GM18519 (cell line): Measurements from ENCODE around the gene CROCC.
"Not testable (repeated sequence)": the region's sequence is repeated elsewhere in the genome, so short reads cannot be mapped to it uniquely, and the experiment has no call there.

Experiments
- ATAC-seq: cut with Tn5 transposase; IDR thresholded peaks from one replicate; pipeline ENCODE4 v1.9.1; 2021; ENCODE audit warnings: mild to moderate bottlenecking, moderate library complexity; ENCODE audit not compliant: unreplicated experiment, low FRiP score

CROCC gene

GRCh38 chr1:16931206-16931934 is 9.6 kb downstream of the CROCC start:
- not testable (repeated sequence) for ATAC-seq

DNA sequence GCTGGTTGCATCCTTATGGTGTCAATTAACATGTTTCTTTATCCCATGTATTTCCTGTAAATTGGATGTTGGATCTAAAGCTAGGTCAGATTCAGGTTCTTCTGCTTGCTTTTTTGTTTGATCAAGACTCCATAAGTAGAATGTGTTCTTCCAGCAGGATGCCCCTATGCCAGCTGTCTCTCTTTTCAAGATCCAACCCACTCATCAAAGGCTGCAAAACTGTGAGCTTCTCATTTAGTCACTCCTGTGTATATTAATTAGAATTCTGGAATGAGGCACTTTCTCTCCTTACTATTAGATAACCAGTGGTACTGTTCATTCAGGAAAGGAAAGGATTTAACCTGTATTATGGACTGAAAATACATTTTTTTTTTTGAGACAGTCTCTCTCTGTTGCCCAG is 12.2 kb downstream of the CROCC start:
- ATAC-seq = not testable (repeated sequence)

GRCh38 chr1:16936580-16936979 is 14.8 kb downstream of the CROCC start:
- not testable (repeated sequence) for ATAC-seq

GRCh38 chr1:16938351-16939321 is 16.9 kb downstream of the CROCC start:
- no peak for ATAC-seq

DNA sequence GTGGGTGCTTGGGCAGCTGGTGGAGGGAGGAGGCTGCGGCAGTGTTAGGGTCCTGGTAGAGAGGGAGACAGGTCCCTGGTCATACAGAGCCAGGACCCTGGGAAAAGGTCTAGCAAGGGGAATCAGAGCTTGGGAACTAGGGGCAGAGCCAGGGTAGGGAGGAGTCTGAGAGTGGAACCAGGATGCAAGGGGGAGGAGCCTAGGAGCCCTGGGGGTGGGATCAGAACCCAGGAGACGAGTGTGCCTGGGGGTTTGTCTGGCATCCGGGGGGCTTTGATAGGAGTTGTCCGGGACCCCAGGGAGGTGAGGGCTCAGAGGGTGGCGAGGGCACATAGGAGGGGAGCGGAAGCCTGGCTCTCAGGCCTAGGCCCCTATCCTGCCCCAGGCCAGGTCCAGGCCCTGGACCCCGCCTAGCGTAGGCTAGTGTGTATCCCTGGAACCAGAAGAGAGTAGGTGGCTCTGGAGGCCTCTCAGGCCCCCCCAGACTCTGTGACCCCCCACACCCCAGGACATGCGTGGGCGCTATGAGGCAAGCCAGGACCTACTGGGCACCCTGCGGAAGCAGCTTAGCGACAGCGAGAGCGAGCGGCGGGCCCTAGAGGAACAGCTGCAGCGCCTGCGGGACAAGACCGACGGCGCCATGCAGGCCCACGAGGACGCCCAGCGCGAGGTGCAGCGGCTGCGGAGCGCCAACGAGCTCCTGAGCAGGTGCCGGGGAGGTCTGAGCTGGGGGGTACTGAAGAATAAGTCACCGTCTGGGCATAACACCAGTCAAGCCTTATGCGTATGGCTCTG is 17.9 kb downstream of the CROCC start:
- not testable (repeated sequence) for ATAC-seq

- ATAC-seq = no peak
These were observed 22.3 kb downstream of the CROCC start for GRCh38 chr1:16944038-16944437.

DNA sequence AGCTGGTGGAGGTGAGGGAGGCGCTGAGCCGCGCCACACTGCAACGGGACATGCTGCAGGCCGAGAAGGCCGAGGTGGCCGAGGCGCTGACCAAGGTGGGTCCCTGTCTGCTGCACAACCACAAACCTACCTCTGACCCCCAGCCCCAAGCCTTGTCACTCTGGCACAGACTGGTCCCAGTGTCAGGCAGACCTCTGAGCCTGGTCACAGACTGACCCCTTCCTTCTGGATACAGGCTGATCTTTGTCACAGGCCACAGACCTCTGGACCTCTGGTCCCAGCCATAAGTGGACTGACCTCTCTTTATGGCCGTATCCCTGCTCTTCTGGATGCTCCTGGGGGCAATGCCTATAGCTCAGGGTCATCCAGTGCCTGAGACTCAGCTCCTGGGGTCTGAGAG is 23.8 kb downstream of the CROCC start:
- not testable (repeated sequence) for ATAC-seq

GRCh38 chr1:16946185-16946584 is 24.5 kb downstream of the CROCC start:
- ATAC-seq = not testable (repeated sequence)

DNA sequence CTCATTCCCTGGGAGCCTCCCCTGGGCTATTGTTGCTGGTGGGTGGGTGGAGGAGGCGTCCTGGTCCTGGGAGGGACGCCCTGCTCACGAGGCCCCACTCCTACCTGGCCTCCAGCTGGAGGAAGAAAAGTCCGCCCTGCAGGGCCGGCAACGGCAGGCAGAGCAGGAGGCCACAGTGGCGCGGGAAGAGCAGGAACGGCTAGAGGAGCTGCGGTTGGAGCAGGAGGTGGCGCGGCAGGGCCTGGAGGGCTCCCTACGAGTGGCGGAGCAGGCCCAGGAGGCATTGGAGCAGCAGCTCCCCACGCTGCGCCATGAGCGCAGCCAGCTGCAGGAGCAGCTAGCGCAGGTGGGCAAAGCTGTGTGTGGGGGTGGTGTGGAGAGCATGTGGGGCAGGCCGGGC is 24.9 kb downstream of the CROCC start:
- ATAC-seq = no peak

GRCh38 chr1:16948282-16948891 is 26.7 kb downstream of the CROCC start:
- ATAC-seq = not testable (repeated sequence)

- ATAC-seq = not testable (repeated sequence)
These were observed 27.3 kb downstream of the CROCC start for GRCh38 chr1:16949026-16949425.

DNA sequence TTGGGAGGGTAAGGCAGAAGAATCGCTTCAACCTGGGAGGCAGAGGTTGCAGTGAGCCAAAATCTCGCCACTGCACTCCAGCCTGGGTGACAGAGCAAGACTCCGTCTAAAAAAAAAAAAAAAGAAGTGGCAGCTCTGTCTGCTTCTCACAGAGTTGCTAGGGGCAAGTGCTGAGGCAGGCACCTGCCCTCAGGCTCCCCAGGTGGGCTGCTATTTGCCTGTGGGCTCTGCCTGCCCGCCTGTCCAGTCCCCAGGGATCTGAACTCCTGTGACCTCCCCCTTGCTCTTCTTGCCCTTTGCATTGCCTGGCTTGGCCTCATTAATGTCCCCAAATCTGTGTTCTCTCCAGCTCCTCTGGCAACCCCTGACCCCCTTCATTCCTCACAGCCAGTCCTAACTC is 30.6 kb downstream of the CROCC start:
- ATAC-seq = not testable (repeated sequence)

DNA sequence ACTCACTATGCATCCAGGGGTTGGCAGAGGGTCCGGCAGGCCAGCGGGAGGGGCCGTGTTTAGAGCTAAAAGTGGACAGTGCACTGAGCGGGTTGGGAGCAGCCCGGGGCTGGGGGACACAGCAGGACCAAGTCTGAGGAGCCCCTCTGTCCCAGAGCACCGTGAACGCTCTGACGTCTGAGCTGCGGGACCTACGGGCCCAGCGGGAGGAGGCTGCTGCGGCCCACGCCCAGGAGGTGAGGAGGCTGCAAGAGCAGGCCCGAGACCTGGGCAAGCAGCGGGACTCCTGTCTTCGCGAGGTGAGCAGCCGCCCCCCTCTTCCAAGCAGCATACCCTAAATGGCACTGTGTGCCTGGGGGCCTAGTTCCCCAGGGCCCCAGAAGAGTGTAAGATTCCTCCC is 32.8 kb downstream of the CROCC start:
- no peak for ATAC-seq

DNA sequence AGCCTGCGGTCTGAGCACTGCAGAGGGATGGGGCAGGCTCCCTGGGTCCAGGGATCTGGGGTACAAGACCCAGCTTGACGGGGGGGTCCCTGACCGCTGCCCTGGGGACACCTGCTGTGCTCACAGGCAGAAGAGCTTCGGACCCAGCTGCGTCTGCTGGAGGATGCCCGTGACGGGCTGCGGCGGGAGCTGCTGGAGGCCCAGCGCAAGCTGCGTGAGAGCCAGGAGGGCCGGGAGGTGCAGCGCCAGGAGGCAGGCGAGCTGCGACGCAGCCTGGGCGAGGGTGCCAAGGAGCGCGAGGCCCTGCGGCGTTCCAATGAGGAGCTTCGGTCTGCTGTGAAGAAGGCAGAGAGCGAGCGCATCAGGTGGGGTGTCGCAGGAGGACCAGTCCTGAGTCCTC is 33.5 kb downstream of the CROCC start:
- no peak for ATAC-seq

- no peak for ATAC-seq
These were observed 35.0 kb downstream of the CROCC start for GRCh38 chr1:16956775-16957174.

GRCh38 chr1:16957731-16958130 is 36.0 kb downstream of the CROCC start:
- ATAC-seq = no peak

DNA sequence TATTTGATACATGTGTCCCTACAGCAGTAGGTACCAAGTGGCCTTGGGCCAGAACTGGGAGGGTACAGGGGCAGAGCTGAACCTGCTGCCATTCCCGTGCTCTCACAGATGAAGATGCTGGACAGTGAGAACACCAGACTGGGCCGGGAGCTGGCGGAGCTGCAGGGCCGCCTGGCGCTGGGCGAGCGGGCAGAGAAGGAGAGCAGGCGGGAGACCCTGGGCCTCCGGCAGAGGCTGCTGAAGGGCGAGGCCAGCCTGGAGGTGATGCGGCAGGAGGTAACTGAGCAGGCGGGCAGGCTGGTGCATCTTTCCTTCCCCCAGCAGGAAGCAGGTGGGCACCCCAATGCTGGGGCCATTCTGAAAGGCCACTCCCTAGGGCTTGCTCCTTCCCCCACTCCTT is 36.7 kb downstream of the CROCC start:
- ATAC-seq = no peak

DNA sequence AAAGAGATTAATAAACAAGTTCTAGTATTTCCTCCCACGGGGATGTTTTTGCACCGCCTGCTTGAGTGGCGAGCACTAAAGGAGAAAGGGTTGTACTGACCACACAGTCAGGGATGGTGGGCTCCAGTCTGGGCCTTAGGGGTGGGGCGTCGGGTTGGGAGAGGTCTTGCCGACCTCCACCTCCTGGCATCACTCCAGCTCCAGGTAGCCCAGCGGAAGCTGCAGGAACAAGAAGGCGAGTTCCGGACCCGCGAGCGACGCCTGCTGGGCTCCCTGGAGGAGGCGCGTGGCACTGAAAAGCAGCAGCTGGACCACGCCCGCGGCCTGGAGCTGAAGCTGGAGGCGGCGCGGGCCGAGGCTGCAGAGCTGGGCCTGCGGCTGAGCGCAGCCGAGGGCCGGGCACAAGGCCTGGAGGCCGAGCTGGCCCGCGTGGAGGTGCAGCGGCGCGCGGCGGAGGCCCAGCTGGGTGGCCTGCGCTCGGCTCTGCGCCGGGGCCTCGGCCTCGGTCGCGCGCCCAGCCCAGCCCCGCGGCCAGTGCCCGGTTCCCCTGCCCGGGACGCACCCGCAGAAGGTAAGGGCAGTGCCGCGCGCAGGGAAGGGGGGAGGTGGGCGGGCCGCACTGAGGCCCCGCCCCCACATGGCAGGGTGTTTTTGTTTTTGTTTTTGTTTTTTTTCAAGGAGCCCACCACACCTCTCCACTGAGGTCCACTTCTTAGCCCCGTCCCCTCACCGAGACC is 39.0 kb downstream of the CROCC start:
- ATAC-seq = no peak

DNA sequence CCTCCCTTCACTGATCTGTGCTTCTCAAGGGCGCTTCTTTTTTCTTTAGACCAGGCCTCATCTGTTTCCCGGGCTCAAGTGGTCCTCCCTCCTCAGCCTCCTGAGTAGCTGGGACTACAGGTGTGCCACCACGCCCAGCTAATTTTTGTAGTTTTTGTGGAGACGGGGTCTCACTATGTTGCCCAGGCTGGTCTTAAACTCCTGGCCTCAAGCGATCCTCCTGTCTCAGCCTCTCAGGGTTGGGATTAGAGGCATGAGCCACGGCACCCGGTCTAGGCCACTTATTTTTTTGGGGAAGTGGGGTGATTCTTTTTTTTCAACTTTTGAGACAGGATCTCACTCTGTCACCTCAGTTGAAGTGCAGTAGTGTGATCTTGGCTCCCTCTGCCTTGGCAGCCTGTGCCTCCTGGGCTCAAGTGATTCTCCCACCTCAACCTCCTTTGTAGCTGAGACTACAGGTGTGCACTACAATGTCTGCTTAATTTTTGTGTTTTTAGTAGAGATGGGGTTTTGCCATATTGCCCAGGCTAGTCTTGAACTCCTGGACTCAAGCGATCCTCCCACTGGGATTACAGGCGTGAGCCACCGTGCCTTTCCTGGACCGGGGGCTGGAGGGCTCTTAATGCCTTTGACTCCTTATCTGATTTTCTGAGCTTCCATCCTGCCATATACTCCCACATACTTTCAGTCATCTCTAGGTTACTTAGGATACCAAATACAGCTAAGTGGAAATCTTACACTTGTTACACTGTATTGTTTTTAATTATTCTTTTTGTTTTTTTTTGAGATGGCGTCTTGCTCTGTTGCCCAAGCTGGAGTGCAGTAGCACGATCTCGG is 39.8 kb downstream of the CROCC start:
- ATAC-seq = no peak
